PC-3 (cell line): Measurements from ENCODE around the gene GTF2E1. TPM values are rescaled to one million over a fixed set of nuclear protein-coding genes. Genes with fewer than 3 reads are reported as not detected.

Source experiments
- ATAC-seq: fragments of 200-7000 bp; cut with Tn5 transposase; 2 replicates; pipeline ENCODE4 v1.9.1; 2020; ENCODE audit warnings: mild to moderate bottlenecking, moderate library complexity
- BruUV-seq: library from RNA; stranded (reverse); fragments of 400-500 nt; replicated peaks from 2 replicates; lab custom pipeline; 2021; lab: Mats Ljungman, UMichigan
- CTCF ChIA-PET: fragments of 300-600 bp; sonication (Branson Sonifier 250); formaldehyde crosslinking; loops from one replicate; lab custom pipeline; 2022; ENCODE audit warnings: antibody characterized with exemption; lab: Charles Lee
- POLR2A ChIA-PET: fragments of 300-600 bp; sonication (Branson Sonifier 250); formaldehyde crosslinking; loops from one replicate; lab custom pipeline; 2022; ENCODE audit warnings: antibody characterized with exemption; ENCODE audit not compliant: unreplicated experiment; lab: Charles Lee
- DNase-seq: peaks from one replicate; pipeline ENCODE4 v3.0.0-alpha.2; 2015
- H2AFZ ChIP-seq: fragments of 300-600 bp; sonication (generic); 2 replicates; pipeline ENCODE4 v1.6.0; 2016; ENCODE audit warnings: antibody characterized with exemption, low read length
- H3F3A ChIP-seq: fragments of 300-600 bp; sonication (generic); one replicate; pipeline ENCODE4 v1.6.0; 2017; ENCODE audit warnings: antibody characterized with exemption, low read length, control low read depth, mild to moderate bottlenecking; ENCODE audit not compliant: unreplicated experiment
- H3K27ac ChIP-seq: fragments of 300-600 bp; sonication (generic); 2 replicates; pipeline ENCODE4 v1.5.1; 2016; ENCODE audit warnings: mild to moderate bottlenecking, low read length
- H3K27me3 ChIP-seq: fragments of 300-600 bp; sonication (generic); 2 replicates; pipeline ENCODE4 v1.6.1; 2016; ENCODE audit warnings: low read length, mixed read lengths
- H3K36me3 ChIP-seq: fragments of 300-600 bp; sonication (generic); 2 replicates; pipeline ENCODE4 v1.6.1; 2016; ENCODE audit warnings: low read depth, mixed run types, low read length, mixed read lengths
- H3K4me1 ChIP-seq: fragments of 300-600 bp; sonication (generic); 2 replicates; pipeline ENCODE4 v1.5.1; 2016; ENCODE audit warnings: low read length; ENCODE audit not compliant: insufficient read depth
- H3K4me2 ChIP-seq: fragments of 300-600 bp; sonication (generic); 2 replicates; pipeline ENCODE4 v1.6.0; 2016; ENCODE audit warnings: low read length
- H3K4me3 ChIP-seq: fragments of 300-600 bp; sonication (generic); 2 replicates; pipeline ENCODE4 v1.5.1; 2016; ENCODE audit warnings: mild to moderate bottlenecking, low read length, mixed read lengths
- H3K79me2 ChIP-seq: fragments of 300-600 bp; sonication (generic); 2 replicates; pipeline ENCODE4 v1.6.1; 2017; ENCODE audit warnings: low read length, mixed read lengths
- H3K9ac ChIP-seq: fragments of 300-600 bp; sonication (generic); 2 replicates; pipeline ENCODE4 v1.6.0; 2016; ENCODE audit warnings: mild to moderate bottlenecking, low read length
- H3K9me2 ChIP-seq: fragments of 300-600 bp; sonication (generic); replicated peaks from 2 replicates; pipeline ENCODE4 v1.6.1; 2016; ENCODE audit warnings: mixed run types, low read length, mixed read lengths
- H3K9me3 ChIP-seq: fragments of 300-600 bp; sonication (generic); 2 replicates; pipeline ENCODE4 v1.6.1; 2016; ENCODE audit warnings: low read length, mixed read lengths
- H4K20me1 ChIP-seq: fragments of 300-600 bp; sonication (generic); 2 replicates; pipeline ENCODE4 v1.6.1; 2016; ENCODE audit warnings: low read length, mixed read lengths
- EZH2 ChIP-seq: fragments of 300-600 bp; sonication (generic); IDR thresholded peaks from one replicate; pipeline ENCODE4 v1.6.1; 2017; ENCODE audit warnings: antibody characterized with exemption, mild to moderate bottlenecking, low read length; ENCODE audit not compliant: unreplicated experiment
- EZH2phosphoT487 ChIP-seq: fragments of 300-600 bp; sonication (generic); IDR thresholded peaks from 2 replicates; pipeline ENCODE4 v1.6.1; 2018; ENCODE audit warnings: mild to moderate bottlenecking, antibody characterized with exemption, low read length, borderline replicate concordance
- intact Hi-C: fragments of 100-400 bp; cut with micrococcal nuclease; formaldehyde crosslinking; loops from 2 replicates; pipeline ENCODE4 v1.9.0; 2023
- total RNA-seq: library from RNA; depleted of rRNA; stranded (reverse); fragments of >200 nt; gene quantifications from 2 replicates; pipeline ENCODE4 v1.2.3, GENCODE V29; 2014
- TF ChIP-seq, protein P1 (sequence below): fragments of 300-600 bp; sonication (generic); conservative IDR thresholded peaks from 2 replicates; pipeline ENCODE4 v1.5.1; 2017; ENCODE audit warnings: antibody characterized with exemption, low read depth, mild to moderate bottlenecking, low read length

Gene GTF2E1
- total RNA-seq, 1 experiment from 2014 or later = 15.2 TPM

DNA sequence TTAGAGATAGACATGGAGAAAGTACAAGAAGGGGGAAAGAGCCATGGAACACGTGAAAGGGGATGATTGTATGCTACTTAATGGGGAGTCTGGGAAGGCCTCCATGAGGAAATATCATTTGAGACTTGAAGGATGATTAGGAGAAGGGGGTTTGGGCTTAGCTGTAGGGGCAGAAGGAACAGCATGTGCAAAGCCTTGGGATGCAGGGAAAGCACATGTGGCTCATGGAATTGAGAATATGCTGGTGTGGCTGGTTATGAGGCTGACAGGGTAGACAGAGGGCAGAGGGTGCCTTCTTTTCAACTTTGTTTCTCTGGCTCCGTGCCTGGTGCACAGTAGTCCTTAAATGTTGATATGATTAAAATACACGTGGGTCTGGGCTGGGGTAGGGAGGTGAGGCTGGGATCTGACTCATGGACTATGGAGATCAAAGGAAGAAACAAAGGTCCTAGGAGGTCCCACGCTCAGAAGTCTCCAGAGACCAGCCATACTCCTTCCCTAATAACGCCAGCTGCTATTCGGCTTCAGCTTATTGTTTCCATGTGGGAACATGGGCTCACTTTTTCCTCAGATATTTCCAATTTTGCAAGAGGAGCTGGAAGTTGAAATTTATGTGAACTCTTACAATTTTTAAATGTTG lies 1.1 kb downstream of the GTF2E1 start:
- ChIA-PET POLR2A (interaction anchor here (0.7 kb wide), 1 partner anchor 37 kb away, joined by 5 read pairs; no protein-coding TSS in a partner anchor), CTCF (no interaction called here)
- Histone ChIP-seq H3F3A (no peaks in the 10 kb centered on the region), H3K4me3 (peak overlapping the region; percentile 93), H3K4me2 (peak overlapping the region; percentile 93), H3K9ac (peak overlapping the region; percentile 91), H3K9me3 (no peaks in the 10 kb centered on the region), H3K27me3 (no peaks in the 10 kb centered on the region), H2AFZ (peak overlapping the region; percentile 80), H3K4me1 (peaks cover 16% of the 10 kb centered on the region), H3K27ac (peak overlapping the region; percentile 60), H3K36me3 (no peaks in the 10 kb centered on the region), H3K79me2 (peaks cover 68% of the 10 kb centered on the region), H3K9me2 (no peaks in the 10 kb centered on the region), H4K20me1 (no peaks in the 10 kb centered on the region)
- intact Hi-C loops = loop anchor here (2.0 to 5.0 kb wide), 2 partner anchors 183 to 326 kb away; no protein-coding TSS in a partner anchor
- TF ChIP-seq EZH2phosphoT487 (no peak), EZH2 (no peak)
- TF ChIP-seq, protein P1, sequence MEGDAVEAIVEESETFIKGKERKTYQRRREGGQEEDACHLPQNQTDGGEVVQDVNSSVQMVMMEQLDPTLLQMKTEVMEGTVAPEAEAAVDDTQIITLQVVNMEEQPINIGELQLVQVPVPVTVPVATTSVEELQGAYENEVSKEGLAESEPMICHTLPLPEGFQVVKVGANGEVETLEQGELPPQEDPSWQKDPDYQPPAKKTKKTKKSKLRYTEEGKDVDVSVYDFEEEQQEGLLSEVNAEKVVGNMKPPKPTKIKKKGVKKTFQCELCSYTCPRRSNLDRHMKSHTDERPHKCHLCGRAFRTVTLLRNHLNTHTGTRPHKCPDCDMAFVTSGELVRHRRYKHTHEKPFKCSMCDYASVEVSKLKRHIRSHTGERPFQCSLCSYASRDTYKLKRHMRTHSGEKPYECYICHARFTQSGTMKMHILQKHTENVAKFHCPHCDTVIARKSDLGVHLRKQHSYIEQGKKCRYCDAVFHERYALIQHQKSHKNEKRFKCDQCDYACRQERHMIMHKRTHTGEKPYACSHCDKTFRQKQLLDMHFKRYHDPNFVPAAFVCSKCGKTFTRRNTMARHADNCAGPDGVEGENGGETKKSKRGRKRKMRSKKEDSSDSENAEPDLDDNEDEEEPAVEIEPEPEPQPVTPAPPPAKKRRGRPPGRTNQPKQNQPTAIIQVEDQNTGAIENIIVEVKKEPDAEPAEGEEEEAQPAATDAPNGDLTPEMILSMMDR = no peak
- DNase-seq = peak; percentile 7
- BruUV-seq = no TSS peak
- ATAC-seq = no peak

DNA sequence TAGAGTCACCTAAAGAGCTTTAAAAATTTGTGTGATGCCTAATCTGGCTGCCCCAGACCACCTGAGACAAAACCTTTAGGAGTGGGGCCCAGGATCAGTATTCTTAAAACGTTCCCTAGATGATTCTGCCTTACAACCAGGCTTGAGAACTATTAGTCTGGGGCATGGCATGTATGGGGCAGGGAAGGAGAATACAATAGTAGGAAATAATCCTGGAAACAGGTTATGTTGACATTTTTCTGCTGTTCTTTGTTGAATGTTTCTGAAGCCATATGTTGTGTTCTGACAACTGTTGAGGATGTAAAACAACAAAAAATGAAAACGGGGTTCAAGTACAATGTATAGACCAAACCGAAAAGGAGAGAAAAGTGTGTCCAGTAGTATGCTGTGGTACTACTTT lies 2.9 kb downstream of the GTF2E1 start:
- H3K79me2 ChIP-seq = peaks cover 74% of the 10 kb centered on the region
- no peaks in the 10 kb centered on the region for H3K9me2 ChIP-seq
- H3K4me3 ChIP-seq = no peak overlapping the region
- no peak overlapping the region for H2AFZ ChIP-seq
- H3F3A ChIP-seq = no peaks in the 10 kb centered on the region
- intact Hi-C loops = no loop called here
- H3K27ac ChIP-seq = no peak overlapping the region
- H4K20me1 ChIP-seq = no peaks in the 10 kb centered on the region
- ATAC-seq (no peak), DNase-seq (no peak)
- no peaks in the 10 kb centered on the region for H3K9me3 ChIP-seq
- CTCF ChIA-PET = interaction anchor here (0.6 kb wide), 1 partner anchor 47 kb away, joined by 3 read pairs; no protein-coding TSS in a partner anchor
- H3K27me3 ChIP-seq = no peaks in the 10 kb centered on the region
- H3K36me3 ChIP-seq = peaks cover 1% of the 10 kb centered on the region; the same call in 1 of the 2 replicates
- H3K4me2 ChIP-seq = no peak overlapping the region
- H3K4me1 ChIP-seq = peaks cover 16% of the 10 kb centered on the region
- TF ChIP-seq EZH2 (no peak), EZH2phosphoT487 (no peak)
- TF ChIP-seq, protein P1 = no peak
- BruUV-seq = no TSS peak
- POLR2A ChIA-PET = no interaction called here
- no peak overlapping the region for H3K9ac ChIP-seq

DNA sequence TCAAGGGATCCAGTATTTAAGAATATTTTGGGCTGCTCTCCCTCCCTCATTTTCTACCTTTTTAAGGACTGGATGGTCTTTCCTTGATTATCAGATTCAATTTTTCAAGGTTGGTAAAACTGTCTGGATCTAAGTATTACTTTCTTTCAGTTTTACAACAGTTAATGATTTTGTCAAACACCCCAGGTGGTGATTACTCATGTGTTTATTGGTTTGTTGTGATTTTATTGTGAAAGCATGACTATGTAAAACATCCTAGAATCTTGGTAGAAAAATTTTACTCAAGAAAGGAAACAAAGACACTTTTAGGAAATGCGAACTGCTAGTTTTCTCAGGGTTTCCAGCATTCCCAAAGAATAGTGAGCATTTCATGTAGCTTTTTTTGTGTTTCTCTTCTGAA lies 7.3 kb downstream of the GTF2E1 start:
- Histone ChIP-seq H3K4me1 (no peaks in the 10 kb centered on the region), H3K27ac (no peak overlapping the region), H3K4me3 (no peak overlapping the region), H3K36me3 (peaks cover 23% of the 10 kb centered on the region), H4K20me1 (no peaks in the 10 kb centered on the region), H3K4me2 (no peak overlapping the region), H3K9me3 (no peaks in the 10 kb centered on the region), H3K27me3 (no peaks in the 10 kb centered on the region), H3K79me2 (peaks cover 76% of the 10 kb centered on the region), H3K9me2 (no peaks in the 10 kb centered on the region), H3K9ac (no peak overlapping the region), H2AFZ (no peak overlapping the region), H3F3A (no peaks in the 10 kb centered on the region)
- DNase-seq (no peak), ATAC-seq (peak; percentile 31; the same call in 1 of the 2 replicates)
- POLR2A ChIA-PET = no interaction called here
- intact Hi-C loops = no loop called here
- TF ChIP-seq EZH2 (no peak), EZH2phosphoT487 (no peak)
- TF ChIP-seq, protein P1 = no peak
- BruUV-seq = no TSS peak
- CTCF ChIA-PET = no interaction called here
